ENCODE measurements around the gene ZNF133. TPM values are rescaled to one million over a fixed set of nuclear protein-coding genes. Genes with fewer than 3 reads are reported as not detected.

Gene ZNF133
- total RNA-seq, 4 donors from 2014 or later: 14.7 to 37.3 (median 21.0) TPM

DNA sequence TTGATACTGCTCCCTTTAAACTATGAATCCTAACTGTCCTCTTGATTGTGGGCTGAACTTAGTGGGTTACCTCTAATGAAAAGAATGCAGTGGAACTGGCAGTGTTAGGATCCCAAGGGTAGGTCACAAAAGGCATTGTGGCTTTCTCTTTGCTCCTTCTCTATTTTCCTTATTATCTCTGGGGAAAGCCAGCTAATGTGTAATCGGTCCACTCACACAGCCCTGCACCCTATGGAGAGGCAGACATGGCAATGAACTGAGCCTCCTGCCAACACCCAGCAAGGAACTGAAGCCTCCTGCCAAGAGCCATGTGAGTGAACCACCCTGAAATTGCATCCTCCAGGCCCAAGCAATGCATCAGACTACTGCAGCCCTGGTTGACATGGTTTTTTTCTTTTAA lies 24.6 kb upstream of the ZNF133 start:
- 35% methylated on average over 1 of the region's 1 CpG for WGBS
- DNase-seq (ENCODE audit: low spot score in 2 of 2): no peak
- H3K27ac ChIP-seq: no peak overlapping the region
- H3K9me3 ChIP-seq: no peaks in the 10 kb centered on the region
- no peaks in the 10 kb centered on the region for H3K4me1 ChIP-seq
- no peaks in the 10 kb centered on the region for H3K36me3 ChIP-seq
- TF ChIP-seq POLR2AphosphoS5 (IDR thresholded peaks at IDR 0.05) (no peak), POLR2A (IDR thresholded peaks at IDR 0.05) (no peak), EP300 (IDR thresholded peaks at IDR 0.05) (no peak)
- TF ChIP-seq, protein P1, sequence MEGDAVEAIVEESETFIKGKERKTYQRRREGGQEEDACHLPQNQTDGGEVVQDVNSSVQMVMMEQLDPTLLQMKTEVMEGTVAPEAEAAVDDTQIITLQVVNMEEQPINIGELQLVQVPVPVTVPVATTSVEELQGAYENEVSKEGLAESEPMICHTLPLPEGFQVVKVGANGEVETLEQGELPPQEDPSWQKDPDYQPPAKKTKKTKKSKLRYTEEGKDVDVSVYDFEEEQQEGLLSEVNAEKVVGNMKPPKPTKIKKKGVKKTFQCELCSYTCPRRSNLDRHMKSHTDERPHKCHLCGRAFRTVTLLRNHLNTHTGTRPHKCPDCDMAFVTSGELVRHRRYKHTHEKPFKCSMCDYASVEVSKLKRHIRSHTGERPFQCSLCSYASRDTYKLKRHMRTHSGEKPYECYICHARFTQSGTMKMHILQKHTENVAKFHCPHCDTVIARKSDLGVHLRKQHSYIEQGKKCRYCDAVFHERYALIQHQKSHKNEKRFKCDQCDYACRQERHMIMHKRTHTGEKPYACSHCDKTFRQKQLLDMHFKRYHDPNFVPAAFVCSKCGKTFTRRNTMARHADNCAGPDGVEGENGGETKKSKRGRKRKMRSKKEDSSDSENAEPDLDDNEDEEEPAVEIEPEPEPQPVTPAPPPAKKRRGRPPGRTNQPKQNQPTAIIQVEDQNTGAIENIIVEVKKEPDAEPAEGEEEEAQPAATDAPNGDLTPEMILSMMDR (IDR thresholded peaks at IDR 0.05): no peak
- peaks cover 11% of the 10 kb centered on the region for H3K27me3 ChIP-seq
- H3K4me3 ChIP-seq: no peak overlapping the region

DNA sequence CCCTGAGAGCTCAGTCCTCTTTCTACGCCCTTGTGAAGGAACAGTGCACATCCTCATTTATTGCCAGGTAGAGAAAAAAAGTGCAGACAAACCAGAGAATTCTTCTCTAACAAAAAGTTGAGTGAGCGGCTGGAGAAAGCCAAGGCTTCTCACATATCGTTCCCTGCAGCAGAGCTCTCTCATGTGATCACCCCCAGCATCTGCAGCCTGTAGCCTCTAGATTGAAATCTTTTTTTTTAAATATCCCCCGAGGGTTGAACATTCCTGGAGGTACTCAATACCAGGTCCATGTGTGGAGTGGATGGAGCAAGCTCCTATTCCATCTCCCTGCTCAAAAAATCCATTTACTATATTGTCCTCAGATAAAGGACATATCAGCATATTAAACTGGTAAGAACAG lies 22.9 kb upstream of the ZNF133 start:
- TF ChIP-seq POLR2AphosphoS5 (IDR thresholded peaks at IDR 0.05): no peak
- no peak for TF ChIP-seq EP300 (IDR thresholded peaks at IDR 0.05)
- no peak for TF ChIP-seq POLR2A (IDR thresholded peaks at IDR 0.05)
- TF ChIP-seq, protein P1 (IDR thresholded peaks at IDR 0.05): no peak
- 39% methylated on average over 4 of the region's 4 CpGs for WGBS
- Histone ChIP-seq H3K27ac (no peak overlapping the region), H3K9me3 (no peaks in the 10 kb centered on the region), H3K4me1 (no peaks in the 10 kb centered on the region), H3K4me3 (no peak overlapping the region), H3K27me3 (peaks cover 11% of the 10 kb centered on the region), H3K36me3 (no peaks in the 10 kb centered on the region)
- no peak for DNase-seq (ENCODE audit: low spot score in 2 of 2)

DNA sequence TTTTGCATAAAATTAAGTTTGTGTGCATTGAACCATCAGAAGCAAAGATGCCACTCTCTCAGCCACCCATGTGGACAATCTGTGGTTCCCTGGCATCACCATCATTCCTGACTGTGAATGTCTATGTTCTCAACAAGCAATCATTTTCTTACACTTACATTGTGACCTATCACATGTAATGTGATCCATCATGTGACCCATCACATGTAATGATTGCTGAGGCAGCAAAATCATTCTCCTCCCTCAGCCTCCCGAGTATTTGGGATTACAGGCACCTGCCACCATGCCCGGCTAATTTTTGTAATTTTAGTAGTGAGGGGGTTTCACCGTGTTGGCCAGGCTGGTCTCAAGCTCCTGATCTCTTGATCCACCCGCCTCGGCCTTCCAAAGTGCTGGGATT lies 22.0 kb upstream of the ZNF133 start:
- Histone ChIP-seq H3K4me1 (no peaks in the 10 kb centered on the region), H3K27ac (no peak overlapping the region), H3K9me3 (no peaks in the 10 kb centered on the region), H3K4me3 (no peak overlapping the region), H3K27me3 (peaks cover 11% of the 10 kb centered on the region), H3K36me3 (no peaks in the 10 kb centered on the region)
- TF ChIP-seq, protein P1 (IDR thresholded peaks at IDR 0.05): no peak
- TF ChIP-seq POLR2A (IDR thresholded peaks at IDR 0.05) (no peak), POLR2AphosphoS5 (IDR thresholded peaks at IDR 0.05) (no peak)
- WGBS: 93% methylated on average over 5 of the region's 5 CpGs
- DNase-seq (ENCODE audit: low spot score in 2 of 2): no peak

DNA sequence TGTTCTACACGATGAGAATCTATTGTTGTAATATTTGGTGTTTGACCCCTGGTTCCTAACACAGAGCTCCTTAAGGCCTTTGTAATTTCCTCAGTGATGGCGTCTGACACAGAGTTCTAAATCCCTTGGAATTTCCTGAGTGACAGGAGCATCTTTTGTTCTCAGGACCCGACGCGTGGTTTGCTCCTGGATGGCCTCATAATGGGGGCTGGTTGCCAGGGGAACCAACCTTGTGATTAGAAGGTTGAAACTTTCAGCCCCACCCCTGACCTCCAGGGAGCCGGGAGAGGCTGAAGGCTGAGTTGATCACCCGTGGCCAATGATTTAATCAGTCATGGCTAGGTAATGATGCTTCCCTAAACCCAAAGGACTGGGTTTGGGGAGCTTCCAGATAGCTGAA lies 20.5 kb upstream of the ZNF133 start:
- no peaks in the 10 kb centered on the region for H3K4me1 ChIP-seq
- H3K27me3 ChIP-seq: peaks cover 11% of the 10 kb centered on the region
- no peaks in the 10 kb centered on the region for H3K9me3 ChIP-seq
- no peak overlapping the region for H3K27ac ChIP-seq
- DNase-seq (ENCODE audit: low spot score in 2 of 2): no peak
- no peak overlapping the region for H3K4me3 ChIP-seq
- 59% methylated on average over 7 of the region's 7 CpGs for WGBS
- TF ChIP-seq, protein P1 (IDR thresholded peaks at IDR 0.05): no peak
- no peak for TF ChIP-seq POLR2A (IDR thresholded peaks at IDR 0.05)
- no peak for TF ChIP-seq POLR2AphosphoS5 (IDR thresholded peaks at IDR 0.05)
- TF ChIP-seq EP300 (IDR thresholded peaks at IDR 0.05): no peak
- no peaks in the 10 kb centered on the region for H3K36me3 ChIP-seq

DNA sequence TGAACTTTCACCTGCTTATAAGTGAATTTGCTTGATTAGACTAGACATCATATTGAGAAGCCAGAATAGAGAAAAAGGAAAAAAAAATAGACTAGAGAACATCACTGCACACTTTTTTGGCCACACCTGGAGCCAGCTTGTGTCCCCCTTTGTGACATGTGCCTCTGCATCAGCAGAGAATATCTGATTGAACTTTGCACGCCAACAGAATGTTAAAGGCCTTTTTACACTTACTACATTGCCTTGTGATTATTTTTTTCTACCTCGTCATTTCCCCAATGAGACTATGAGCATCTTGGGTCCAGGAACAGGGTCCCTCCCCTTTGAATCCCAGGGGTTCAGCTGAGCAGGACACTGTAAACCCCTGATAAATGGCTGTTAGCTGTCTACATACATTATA lies 17.2 kb upstream of the ZNF133 start:
- Histone ChIP-seq H3K9me3 (no peaks in the 10 kb centered on the region), H3K36me3 (no peaks in the 10 kb centered on the region), H3K27me3 (peaks cover 11% of the 10 kb centered on the region), H3K4me1 (no peaks in the 10 kb centered on the region), H3K27ac (no peak overlapping the region), H3K4me3 (no peak overlapping the region)
- WGBS: 80% methylated on average over 2 of the region's 2 CpGs
- TF ChIP-seq POLR2AphosphoS5 (IDR thresholded peaks at IDR 0.05) (no peak), POLR2A (IDR thresholded peaks at IDR 0.05) (no peak), EP300 (IDR thresholded peaks at IDR 0.05) (no peak)
- TF ChIP-seq, protein P1 (IDR thresholded peaks at IDR 0.05): no peak
- no peak for DNase-seq (ENCODE audit: low spot score in 2 of 2)
